Ishikawa (cell line): ENCODE measurements around the gene ZNF853.

Source experiments
- CREB1 ChIP-seq: IDR thresholded peaks from 2 replicates; pipeline ENCODE4 v1.6.1; 2012; ENCODE audit warnings: low read depth
- EP300 ChIP-seq: IDR thresholded peaks from 2 replicates; pipeline ENCODE4 v1.6.1; 2012; ENCODE audit warnings: borderline replicate concordance
- FOXM1 ChIP-seq: IDR thresholded peaks from 2 replicates; pipeline ENCODE4 v1.6.1; 2012; ENCODE audit warnings: low read depth, borderline replicate concordance
- MAX ChIP-seq: IDR thresholded peaks from 2 replicates; pipeline ENCODE4 v1.6.1; 2012
- RAD21 ChIP-seq: IDR thresholded peaks from 2 replicates; pipeline ENCODE4 v1.6.1; 2012; ENCODE audit warnings: low read depth
- YY1 ChIP-seq: IDR thresholded peaks from 2 replicates; pipeline ENCODE4 v1.6.1; 2012; ENCODE audit warnings: low read depth
- TF ChIP-seq, protein P1 (sequence below): IDR thresholded peaks from 2 replicates; pipeline ENCODE4 v1.6.1; 2012; ENCODE audit warnings: low read depth, mild to moderate bottlenecking

DNA sequence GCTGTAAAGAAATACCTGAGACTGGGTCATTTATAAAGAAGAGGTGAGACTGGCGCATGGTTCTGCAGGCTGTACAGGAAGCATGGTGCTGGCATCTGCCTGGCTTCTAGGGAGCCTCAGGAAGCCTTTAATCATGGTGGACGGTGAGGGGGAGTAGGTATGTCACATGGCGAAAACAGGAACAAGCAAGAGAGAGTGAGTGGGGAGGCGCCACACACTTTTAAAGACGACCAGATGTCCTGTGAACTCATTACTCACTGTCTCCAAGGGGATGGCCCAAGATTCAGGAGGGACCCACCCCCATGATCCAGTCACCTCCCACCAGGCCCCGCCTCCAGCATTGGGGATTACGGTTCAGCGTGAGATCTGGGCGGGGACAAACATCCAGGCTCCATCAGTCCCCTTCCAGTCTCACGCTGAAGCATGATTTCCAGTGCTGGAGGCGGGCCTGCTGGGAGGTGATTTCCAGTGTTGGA lies 24.9 kb downstream of the ZNF853 start:
- TF ChIP-seq YY1, result no peak
- no peak for TF ChIP-seq CREB1
- TF ChIP-seq, protein P1, sequence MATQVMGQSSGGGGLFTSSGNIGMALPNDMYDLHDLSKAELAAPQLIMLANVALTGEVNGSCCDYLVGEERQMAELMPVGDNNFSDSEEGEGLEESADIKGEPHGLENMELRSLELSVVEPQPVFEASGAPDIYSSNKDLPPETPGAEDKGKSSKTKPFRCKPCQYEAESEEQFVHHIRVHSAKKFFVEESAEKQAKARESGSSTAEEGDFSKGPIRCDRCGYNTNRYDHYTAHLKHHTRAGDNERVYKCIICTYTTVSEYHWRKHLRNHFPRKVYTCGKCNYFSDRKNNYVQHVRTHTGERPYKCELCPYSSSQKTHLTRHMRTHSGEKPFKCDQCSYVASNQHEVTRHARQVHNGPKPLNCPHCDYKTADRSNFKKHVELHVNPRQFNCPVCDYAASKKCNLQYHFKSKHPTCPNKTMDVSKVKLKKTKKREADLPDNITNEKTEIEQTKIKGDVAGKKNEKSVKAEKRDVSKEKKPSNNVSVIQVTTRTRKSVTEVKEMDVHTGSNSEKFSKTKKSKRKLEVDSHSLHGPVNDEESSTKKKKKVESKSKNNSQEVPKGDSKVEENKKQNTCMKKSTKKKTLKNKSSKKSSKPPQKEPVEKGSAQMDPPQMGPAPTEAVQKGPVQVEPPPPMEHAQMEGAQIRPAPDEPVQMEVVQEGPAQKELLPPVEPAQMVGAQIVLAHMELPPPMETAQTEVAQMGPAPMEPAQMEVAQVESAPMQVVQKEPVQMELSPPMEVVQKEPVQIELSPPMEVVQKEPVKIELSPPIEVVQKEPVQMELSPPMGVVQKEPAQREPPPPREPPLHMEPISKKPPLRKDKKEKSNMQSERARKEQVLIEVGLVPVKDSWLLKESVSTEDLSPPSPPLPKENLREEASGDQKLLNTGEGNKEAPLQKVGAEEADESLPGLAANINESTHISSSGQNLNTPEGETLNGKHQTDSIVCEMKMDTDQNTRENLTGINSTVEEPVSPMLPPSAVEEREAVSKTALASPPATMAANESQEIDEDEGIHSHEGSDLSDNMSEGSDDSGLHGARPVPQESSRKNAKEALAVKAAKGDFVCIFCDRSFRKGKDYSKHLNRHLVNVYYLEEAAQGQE, result no peak
- no peak for TF ChIP-seq MAX
- no peak for TF ChIP-seq EP300
- no peak for TF ChIP-seq FOXM1
- TF ChIP-seq RAD21, result no peak
